Right ventricle myocardium inferior (tissue), 1 donor: ENCODE results near the gene BLOC1S3. TPM values are rescaled to one million over a fixed set of nuclear protein-coding genes. Genes with fewer than 3 reads are reported as not detected.

Experiments used
- ATAC-seq: fragments of 200-7000 bp; cut with Tn5 transposase; one replicate; pipeline ENCODE4 v1.9.1; 2020; ENCODE audit warnings: mild to moderate bottlenecking, moderate library complexity
- DNase-seq: peaks from one replicate; pipeline ENCODE4 v3.0.0; 2021; ENCODE audit errors: missing footprints
- intact Hi-C: fragments of 100-400 bp; cut with DNase I; formaldehyde crosslinking; loops from one replicate; pipeline ENCODE4 v1.11.0; 2022
- long read RNA-seq: library from polyadenylated mRNA; unstranded; transcript quantifications from one replicate; pipeline ENCODE4 v2.0.0, GENCODE V29; 2021
- total RNA-seq: library from RNA; stranded (reverse); fragmentation: NEBNext Ultra II Directional; extraction: Animal tissue kit (Norgen Biotek cat#: 25700); gene quantifications from one replicate; pipeline ENCODE4 v1.2.1, GENCODE V29; 2021
- donor health status: DM: no; HTN: yes; CAD: no; lungs with severe emphysema.

BLOC1S3 gene
- total RNA-seq = 5.2 TPM
- long read RNA-seq = 0 reads

DNA sequence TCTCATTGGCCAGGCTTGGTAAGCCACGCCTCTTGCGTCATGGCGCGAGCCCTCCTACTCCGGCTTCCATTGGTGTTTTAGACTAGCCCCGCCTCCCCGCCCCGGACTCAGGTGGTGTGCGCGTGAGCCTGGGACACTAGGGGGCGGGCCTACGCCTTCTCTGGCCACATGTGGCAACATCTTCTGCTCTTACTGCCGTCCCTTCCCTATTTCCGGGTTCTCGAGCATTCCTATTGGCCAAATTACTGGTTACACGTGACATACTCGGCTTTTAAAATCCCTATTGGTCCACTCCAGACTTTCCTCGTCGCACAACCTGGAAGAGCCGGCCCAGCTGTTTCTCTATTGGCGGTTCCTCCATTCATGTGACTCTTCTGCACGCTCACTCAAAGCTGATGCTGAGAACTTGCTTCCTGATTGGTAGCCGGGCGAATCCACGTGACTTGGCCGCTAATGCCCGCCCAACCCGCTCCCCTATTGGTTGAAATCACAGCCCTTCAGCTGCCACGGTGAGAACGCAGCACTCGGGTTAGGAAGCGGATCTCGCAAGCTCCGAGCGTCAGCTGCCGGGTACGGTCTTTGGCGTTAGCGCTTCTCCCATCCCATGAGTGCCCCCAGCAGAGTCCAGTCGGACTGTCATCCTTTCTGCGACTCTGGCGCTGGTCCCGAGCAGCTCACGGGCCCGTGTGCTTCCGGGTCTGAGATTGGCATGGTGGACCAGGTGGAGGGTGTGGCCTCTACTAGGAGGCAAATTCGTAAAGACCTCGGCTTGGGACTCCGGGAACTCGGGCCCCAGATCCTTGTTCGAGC lies at the start of gene BLOC1S3:
Gene BLOC1S3 (plus strand): TSS at position 523 of the 810 bp plus-strand sequence. CDS start 513 bp downstream, outside the sequence.
- intact Hi-C loops = loop anchor here (5.0 kb wide), 1 partner anchor 86 kb away; the partner anchor contains the start of gene PPP1R37
- ATAC-seq (peak; percentile 99), DNase-seq (peak; percentile 100)

- intact Hi-C loops = no loop called here
- DNase-seq (no peak), ATAC-seq (no peak)
Measured at GRCh38 chr19:45128806-45129205, 49.8 kb upstream of the BLOC1S3 start.

DNA sequence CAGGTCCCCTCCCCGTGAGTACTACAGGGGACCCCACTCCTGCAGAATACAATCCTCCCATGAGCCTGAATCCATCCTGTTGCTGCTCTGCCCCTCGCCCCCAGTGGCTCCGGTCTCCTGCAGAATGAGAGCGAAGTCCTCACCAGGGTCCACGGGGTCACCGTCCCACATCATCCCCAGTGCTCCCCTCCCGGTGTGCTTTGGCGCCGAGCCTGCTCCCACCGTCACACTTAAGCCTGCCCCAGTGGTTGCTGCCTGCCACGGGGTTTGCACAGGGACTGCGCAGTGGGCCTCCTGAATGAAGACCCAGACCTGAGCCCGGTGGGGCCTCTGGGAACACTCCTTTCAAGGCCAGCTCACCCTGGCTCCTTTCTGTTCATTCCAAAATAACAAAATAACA lies 48.3 kb upstream of the BLOC1S3 start:
- intact Hi-C loops = no loop called here
- ATAC-seq = no peak
- peak; percentile 39 for DNase-seq

- intact Hi-C loops = no loop called here
- no peak for ATAC-seq
Measured at GRCh38 chr19:45130888-45131615, 47.5 kb upstream of the BLOC1S3 start.

GRCh38 chr19:45133661-45134060 lies 44.9 kb upstream of the BLOC1S3 start:
- no peak for ATAC-seq
- DNase-seq = no peak
- intact Hi-C loops = no loop called here

More at GRCh38 chr19:45130888-45131615, 47.5 kb upstream of the BLOC1S3 start:
- DNase-seq = peak; percentile 64

DNA sequence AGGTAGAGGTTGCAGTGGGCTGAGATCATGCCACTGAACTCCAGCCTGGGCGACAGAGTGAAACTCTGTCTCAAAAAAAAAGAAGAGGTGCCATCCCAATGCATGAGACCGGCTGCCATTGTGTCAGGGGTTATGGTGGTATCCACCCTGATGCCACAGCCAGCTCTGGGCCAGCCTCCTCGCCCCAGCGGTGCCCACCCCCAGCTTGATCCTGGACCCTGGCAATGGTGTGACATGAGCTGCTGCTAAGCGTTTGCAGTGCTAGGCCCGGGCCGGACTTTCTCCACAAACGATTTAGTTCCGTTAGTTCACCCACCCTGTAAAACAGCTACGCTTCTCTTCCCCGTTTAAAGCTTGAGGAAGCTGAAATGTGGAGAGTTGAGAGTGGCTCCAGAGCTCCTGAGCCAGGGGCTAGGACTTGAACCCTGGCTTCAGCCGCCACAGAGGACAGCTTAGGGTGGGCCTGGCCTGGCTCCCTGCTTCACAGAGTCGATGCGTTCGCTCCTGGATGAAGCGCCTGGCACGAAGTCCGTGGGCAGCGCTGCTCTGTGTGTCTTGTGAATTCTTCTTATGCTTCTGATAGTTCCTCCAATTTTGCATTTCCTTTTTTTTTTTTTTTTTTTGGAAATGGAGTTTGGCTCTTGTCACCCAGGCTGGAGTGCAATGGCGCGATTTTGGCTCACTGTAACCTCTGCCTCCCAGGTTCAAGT lies 43.3 kb upstream of the BLOC1S3 start:
- no peak for ATAC-seq
- intact Hi-C loops = no loop called here
- DNase-seq = no peak

GRCh38 chr19:45136507-45137178 lies 41.9 kb upstream of the BLOC1S3 start:
- intact Hi-C loops = no loop called here
- no peak for ATAC-seq
- DNase-seq = no peak

- intact Hi-C loops = no loop called here
- ATAC-seq (peak; percentile 88), DNase-seq (peak; percentile 82)
Measured at GRCh38 chr19:45137179-45137761, 41.3 kb upstream of the BLOC1S3 start.

DNA sequence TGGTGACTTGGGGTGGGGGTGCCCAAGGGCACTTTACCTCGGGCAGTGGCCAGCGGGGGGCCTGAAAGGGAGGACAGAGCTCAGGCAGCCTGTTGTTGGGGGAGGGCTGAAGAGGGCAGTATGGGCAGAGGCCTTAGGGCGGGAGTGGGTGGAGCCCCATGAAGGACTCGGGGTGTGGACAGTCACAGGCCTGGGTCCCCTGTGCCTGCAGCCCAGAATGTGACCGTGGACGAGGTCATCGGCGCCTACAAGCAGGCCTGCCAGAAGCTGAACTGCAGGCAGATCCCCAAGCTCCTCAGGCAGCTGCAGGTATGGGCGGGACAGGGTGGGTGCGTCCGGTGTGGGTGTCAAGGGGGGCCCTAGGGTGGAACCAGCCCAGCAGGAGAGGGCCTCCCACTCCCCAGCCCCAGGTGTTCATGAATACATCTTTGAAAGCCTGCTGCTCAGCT lies 40.3 kb upstream of the BLOC1S3 start:
- ATAC-seq = no peak
- intact Hi-C loops = no loop called here
- no peak for DNase-seq

GRCh38 chr19:45139286-45140143 lies 39.1 kb upstream of the BLOC1S3 start:
- ATAC-seq (no peak), DNase-seq (no peak)
- intact Hi-C loops = no loop called here

- intact Hi-C loops = no loop called here
- DNase-seq = no peak
- no peak for ATAC-seq
Measured at GRCh38 chr19:45140144-45140503, 38.5 kb upstream of the BLOC1S3 start.

GRCh38 chr19:45140533-45140932 lies 38.1 kb upstream of the BLOC1S3 start:
- intact Hi-C loops = no loop called here
- ATAC-seq = no peak
- DNase-seq = no peak

- intact Hi-C loops = no loop called here
- ATAC-seq (no peak), DNase-seq (no peak)
Measured at GRCh38 chr19:45141203-45141900, 37.2 kb upstream of the BLOC1S3 start.

DNA sequence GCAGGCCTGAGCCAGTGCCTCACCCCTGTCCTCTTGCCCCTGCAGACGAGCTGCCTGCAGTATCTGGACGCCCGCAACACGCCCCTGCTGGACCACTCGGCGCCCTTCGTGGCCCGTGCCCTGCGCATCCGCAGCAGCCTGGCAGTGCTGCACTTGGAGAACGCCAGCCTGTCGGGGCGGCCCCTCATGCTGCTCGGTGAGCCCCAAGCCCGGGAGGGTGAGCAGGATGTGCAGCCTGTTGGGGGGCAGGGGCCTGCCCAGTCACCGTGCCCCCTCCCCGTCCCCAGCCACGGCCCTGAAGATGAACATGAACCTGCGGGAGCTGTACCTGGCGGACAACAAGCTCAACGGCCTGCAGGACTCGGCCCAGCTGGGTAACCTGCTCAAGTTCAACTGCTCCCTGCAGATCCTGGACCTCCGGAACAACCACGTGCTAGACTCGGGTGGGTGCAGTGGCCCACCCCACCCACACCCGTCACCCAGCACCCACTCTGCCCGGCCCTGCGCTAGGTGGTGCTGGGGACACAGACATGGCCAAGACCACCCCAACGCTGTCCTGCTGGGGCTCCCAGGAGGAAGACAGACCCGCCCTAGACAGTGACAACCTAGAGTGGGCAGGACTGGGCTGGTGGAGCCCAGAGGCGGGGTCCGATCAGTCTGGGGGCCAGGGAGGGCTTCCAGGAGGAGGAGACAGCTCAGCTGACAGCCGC lies 36.4 kb upstream of the BLOC1S3 start:
- ATAC-seq (no peak), DNase-seq (no peak)
- intact Hi-C loops = no loop called here

- DNase-seq (no peak), ATAC-seq (no peak)
- intact Hi-C loops = no loop called here
Measured at GRCh38 chr19:45142726-45143110, 35.9 kb upstream of the BLOC1S3 start.

DNA sequence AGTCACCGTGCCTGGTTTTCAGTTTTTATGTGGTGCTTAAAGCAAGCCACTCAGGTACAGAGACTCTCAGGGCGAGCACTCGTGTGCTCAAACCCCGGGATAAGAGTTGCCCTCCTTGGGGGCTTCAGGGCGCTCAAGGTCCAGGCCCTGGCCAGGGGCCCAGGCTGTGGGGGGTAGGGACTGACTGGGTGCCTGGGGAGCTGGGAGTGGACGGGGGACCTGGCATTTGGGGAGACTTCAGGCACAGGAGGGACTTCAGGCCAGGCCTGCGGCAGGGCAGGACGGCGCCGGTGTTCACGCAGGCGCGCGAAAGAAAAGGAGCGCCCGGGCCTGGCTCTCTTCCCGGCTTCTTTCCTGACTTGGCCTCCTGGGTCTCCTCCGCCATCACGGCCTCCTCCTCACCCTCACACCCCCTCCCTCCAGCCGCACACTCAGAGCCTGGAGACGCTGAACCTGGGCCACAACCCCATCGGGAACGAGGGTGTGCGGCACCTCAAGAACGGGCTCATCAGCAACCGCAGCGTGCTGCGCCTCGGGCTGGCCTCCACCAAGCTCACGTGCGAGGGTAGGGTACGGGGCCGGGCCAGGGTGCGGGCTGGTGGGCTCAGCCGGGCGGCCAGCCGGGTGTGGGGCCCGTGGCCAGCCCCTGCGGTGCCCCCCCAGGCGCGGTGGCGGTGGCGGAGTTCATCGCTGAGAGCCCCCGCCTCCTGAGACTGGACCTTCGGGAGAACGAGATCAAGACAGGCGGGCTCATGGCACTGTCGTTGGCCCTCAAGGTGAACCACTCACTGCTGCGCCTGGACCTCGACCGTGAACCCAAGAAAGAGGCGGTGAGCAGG lies 33.9 kb upstream of the BLOC1S3 start:
- DNase-seq (no peak), ATAC-seq (no peak)
- intact Hi-C loops = no loop called here
